AG04450 (cell line): ENCODE data around the gene KLK8. TPM values are rescaled to one million over a fixed set of nuclear protein-coding genes. Genes with fewer than 3 reads are reported as not detected.
"Not testable (repeated sequence)": the region's sequence is repeated elsewhere in the genome, so short reads cannot be mapped to it uniquely, and the experiment has no call there.

Experiments used
- CTCF ChIA-PET: fragments of 300-600, 350-600 bp; formaldehyde crosslinking; extraction: SDS; loops from one replicate; lab custom pipeline; 2022; ENCODE audit warnings: antibody characterized with exemption, inconsistent platforms; lab: Charles Lee
- POLR2A ChIA-PET: fragments of 350-600 bp; formaldehyde crosslinking; extraction: SDS; loops from one replicate; lab custom pipeline; 2021; ENCODE audit warnings: antibody characterized with exemption, inconsistent platforms; lab: Yijun Ruan, JAX
- DNase-seq: peaks from one replicate; pipeline ENCODE4 v3.0.0-alpha.2; 2011; ENCODE audit warnings: low read depth, low spot score
- H3K27ac ChIP-seq: one replicate; pipeline ENCODE4 v1.5.1; 2012; ENCODE audit warnings: low read depth, low read length, control low read depth
- H3K27me3 ChIP-seq: one replicate; pipeline ENCODE4 v1.6.0; 2012; ENCODE audit warnings: low read length; ENCODE audit not compliant: control insufficient read depth, insufficient read depth
- H3K4me3 ChIP-seq: 2 replicates; pipeline ENCODE4 v1.5.1; 2011; ENCODE audit warnings: mild to moderate bottlenecking, low read depth, low read length, control low read depth
- H3K9me3 ChIP-seq: 2 replicates; pipeline ENCODE4 v1.5.1; 2012; ENCODE audit warnings: low read length; ENCODE audit not compliant: control insufficient read depth, insufficient read depth
- polyA plus RNA-seq: library from polyadenylated mRNA; depleted of rRNA; stranded (reverse); fragments of >200 nt; gene quantifications from 2 replicates; pipeline ENCODE4 v1.2.3, GENCODE V29; 2011
- TF ChIP-seq, protein P1 (sequence below): IDR thresholded peaks from 2 replicates; pipeline ENCODE4 v1.5.1; 2011; ENCODE audit warnings: low read depth, low read length, control low read depth, inconsistent platforms

KLK8 gene
- polyA plus RNA-seq, 1 experiment, result not detected

DNA sequence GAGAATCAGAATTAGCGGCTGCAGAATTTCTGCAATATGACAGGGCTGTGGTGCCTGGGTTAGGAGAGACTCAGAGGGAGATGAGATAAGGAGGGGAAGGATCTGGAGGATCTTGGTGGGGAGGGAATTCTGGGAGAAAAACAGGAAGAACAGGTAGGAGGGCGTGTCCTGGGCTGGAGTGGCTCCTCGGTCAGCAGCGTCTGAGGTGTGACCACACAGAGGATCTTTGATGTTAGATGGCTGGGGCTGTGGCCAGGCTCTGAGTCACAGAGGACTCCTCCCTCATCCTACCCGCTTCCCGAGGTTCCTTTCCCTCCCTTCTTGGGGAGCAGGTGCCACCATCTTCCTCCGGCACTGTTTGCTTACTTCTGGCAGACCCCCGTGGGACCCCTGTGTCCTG, 25.6 kb downstream of the KLK8 start:
- Histone ChIP-seq H3K9me3 (no peaks in the 10 kb centered on the region), H3K27ac (no peak overlapping the region), H3K27me3 (no peaks in the 10 kb centered on the region), H3K4me3 (no peak overlapping the region)
- TF ChIP-seq, protein P1, sequence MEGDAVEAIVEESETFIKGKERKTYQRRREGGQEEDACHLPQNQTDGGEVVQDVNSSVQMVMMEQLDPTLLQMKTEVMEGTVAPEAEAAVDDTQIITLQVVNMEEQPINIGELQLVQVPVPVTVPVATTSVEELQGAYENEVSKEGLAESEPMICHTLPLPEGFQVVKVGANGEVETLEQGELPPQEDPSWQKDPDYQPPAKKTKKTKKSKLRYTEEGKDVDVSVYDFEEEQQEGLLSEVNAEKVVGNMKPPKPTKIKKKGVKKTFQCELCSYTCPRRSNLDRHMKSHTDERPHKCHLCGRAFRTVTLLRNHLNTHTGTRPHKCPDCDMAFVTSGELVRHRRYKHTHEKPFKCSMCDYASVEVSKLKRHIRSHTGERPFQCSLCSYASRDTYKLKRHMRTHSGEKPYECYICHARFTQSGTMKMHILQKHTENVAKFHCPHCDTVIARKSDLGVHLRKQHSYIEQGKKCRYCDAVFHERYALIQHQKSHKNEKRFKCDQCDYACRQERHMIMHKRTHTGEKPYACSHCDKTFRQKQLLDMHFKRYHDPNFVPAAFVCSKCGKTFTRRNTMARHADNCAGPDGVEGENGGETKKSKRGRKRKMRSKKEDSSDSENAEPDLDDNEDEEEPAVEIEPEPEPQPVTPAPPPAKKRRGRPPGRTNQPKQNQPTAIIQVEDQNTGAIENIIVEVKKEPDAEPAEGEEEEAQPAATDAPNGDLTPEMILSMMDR, result no peak
- DNase-seq, result no peak
- POLR2A ChIA-PET, result no interaction called here
- CTCF ChIA-PET, result no interaction called here

DNA sequence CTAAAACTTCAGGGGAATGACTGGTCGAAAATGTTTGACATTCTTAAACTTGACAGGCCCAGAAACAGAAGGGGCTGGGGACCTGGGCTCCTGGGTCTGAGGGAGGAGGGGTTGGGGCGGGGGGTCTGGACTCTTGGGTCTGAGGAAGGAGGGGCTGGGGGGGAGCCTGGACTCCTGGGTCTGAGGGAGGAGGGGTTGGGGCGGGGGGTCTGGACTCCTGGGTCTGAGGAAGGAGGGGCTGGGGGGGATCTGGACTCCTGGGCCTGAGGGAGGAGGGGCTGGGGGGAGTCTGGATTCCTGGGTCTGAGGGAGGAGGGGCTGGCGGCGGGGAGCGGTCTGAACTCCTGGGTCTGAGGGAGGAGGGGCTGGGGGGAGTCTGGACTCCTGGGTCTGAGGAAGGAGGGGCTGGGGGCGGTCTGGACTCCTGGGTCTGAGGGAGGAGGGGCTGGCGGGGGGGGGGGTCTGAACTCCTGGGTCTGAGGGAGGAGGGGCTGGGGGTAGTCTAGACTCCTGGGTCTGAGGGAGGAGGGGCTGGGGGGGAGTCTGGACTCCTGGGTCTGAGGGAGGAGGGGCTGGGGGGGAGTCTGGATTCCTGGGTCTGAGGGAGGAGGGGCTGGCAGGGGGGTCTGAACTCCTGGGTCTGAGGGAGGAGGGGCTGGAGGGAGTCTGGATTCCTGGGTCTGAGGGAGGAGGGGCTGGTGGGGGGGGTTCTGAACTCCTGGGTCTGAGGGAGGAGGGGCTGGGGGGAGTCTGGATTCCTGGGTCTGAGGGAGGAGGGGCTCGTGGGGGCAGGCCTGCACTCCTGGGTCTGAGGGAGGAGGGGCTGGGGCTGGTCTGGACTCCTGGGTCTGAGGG, 26.5 kb downstream of the KLK8 start:
- TF ChIP-seq, protein P1, result no peak
- DNase-seq, result no peak
- no peak overlapping the region for H3K27ac ChIP-seq
- CTCF ChIA-PET, result no interaction called here
- no peaks in the 10 kb centered on the region for H3K27me3 ChIP-seq
- POLR2A ChIA-PET, result no interaction called here
- H3K4me3 ChIP-seq, result no peak overlapping the region
- no peaks in the 10 kb centered on the region for H3K9me3 ChIP-seq

DNA sequence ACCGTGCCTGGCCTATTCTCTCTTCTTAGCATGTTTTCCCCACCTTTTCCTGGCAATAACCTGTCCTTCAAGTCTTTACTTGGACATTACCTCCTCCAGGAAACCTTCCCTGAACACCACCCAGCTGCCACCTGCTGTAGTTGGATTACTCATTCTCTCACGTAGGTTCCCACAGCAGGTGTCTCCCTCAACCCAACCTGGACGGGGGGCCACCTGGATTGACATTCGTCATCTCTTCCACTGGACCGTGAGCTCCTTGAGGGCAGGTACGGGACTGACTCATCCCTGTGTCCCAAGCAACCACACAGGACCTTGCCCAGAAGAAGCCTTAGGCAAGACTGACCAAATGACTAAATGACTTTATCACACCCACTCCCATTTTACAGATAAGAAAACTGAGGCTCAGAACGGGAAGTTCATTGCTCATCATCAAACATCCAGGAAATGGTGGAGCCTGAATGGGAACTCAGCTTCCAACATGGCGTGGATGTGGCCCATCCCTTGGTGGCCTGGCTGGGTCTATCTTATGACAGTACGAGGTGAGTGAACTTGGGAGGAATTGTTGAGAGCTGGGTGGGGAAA, 28.5 kb downstream of the KLK8 start:
- no peak overlapping the region for H3K4me3 ChIP-seq
- no peak overlapping the region for H3K27ac ChIP-seq
- peaks cover 5% of the 10 kb centered on the region; the same call in 1 of the 2 replicates for H3K9me3 ChIP-seq
- no peak for DNase-seq
- no peaks in the 10 kb centered on the region for H3K27me3 ChIP-seq
- TF ChIP-seq, protein P1, result no peak
- POLR2A ChIA-PET, result no interaction called here
- CTCF ChIA-PET, result no interaction called here

DNA sequence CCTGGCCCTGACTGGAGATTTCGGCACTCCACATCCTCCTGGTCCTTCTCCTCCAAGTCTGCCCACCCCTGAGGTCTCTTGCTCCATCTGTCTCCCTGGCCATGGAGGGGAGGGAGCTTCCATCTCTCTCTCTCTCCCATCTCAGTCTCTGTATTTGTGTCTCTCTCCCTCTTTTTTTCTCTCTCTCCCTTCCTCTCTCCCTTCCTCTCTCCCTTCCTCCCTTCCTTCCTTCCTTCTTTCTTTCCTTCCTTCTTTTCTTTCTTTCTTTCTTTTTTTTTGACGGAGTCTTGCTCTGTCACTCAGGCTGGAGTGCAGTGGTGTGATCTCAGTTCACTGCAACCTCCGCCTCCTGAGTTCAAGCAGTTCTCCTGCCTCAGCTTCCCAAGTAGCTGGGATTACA, 31.6 kb downstream of the KLK8 start:
- CTCF ChIA-PET, H3K27me3 ChIP-seq, H3K9me3 ChIP-seq, POLR2A ChIA-PET, DNase-seq, H3K4me3 ChIP-seq, H3K27ac ChIP-seq: not testable (repeated sequence)

DNA sequence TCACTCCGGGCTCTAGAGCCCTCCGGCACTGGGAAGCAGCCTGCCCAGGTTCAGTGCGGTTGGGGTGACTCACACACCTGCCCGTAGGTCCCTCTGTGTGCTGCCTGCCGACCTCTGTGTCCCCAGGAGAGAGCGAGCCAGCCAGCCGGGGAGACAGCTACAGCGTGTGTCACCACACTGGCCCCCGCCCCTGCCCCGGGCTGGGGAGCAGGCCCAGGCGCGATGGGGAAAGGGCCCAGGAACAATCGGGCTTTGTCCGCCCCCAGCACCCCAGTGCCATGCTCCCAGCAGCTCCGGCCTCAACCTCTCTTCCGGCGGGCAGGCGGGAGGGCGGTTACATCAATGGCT, 32.0 kb downstream of the KLK8 start, which contains the start of gene KLK6:
Gene KLK6, minus strand, starts transcription at position 179 of the 348 bp plus-strand sequence. CDS start 1,487 bp downstream, outside the sequence.
- ChIA-PET CTCF (no interaction called here), POLR2A (no interaction called here)
- H3K27me3 ChIP-seq, result no peaks in the 10 kb centered on the region
- peaks cover 5% of the 10 kb centered on the region; the same call in 1 of the 2 replicates for H3K9me3 ChIP-seq
- DNase-seq, result no peak
- TF ChIP-seq, protein P1, result no peak
- H3K27ac ChIP-seq, result no peak within 1 kb of the TSS
- H3K4me3 ChIP-seq, result no peak within 1 kb of the TSS
